SK-N-SH (cell line): Measurements from ENCODE around the gene GNA15. TPM values are rescaled to one million over a fixed set of nuclear protein-coding genes. Genes with fewer than 3 reads are reported as not detected.

ENCODE experiments used
- CTCF ChIA-PET: fragments of 300-600, 350-600 bp; formaldehyde crosslinking; extraction: SDS; loops from one replicate; lab custom pipeline; 2021; lab: Yijun Ruan, JAX
- POLR2A ChIA-PET: fragments of 350-600 bp; sonication (Branson Sonifier 250); formaldehyde crosslinking; extraction: SDS; loops from one replicate; lab custom pipeline; 2020; ENCODE audit warnings: antibody characterized with exemption, inconsistent platforms; lab: Yijun Ruan, JAX
- DNase-seq: peaks from one replicate; pipeline ENCODE4 v3.0.0; 2012
- H2AFZ ChIP-seq: fragments of 200-600 bp; sonication (generic); 2 replicates; pipeline ENCODE4 v1.8.1; 2016; ENCODE audit warnings: antibody characterized with exemption, mild to moderate bottlenecking, low read depth
- H3F3A ChIP-seq: fragments of 200-600 bp; sonication (generic); replicated peaks from 2 replicates; pipeline ENCODE3; 2016; ENCODE audit warnings: antibody characterized with exemption, mild to moderate bottlenecking; ENCODE audit not compliant: insufficient read depth
- H3K27ac ChIP-seq, 2 experiments: fragments of 200-500 bp in 1 of 2; fragments of 200-600 bp in 1 of 2; sonication (Bioruptor generic) in 1 of 2; sonication (generic), shearing (Covaris generic) in 1 of 2; 2 replicates each; pipeline versions ENCODE4 v1.5.1 to v1.6.1; 2014 to 2016; ENCODE audit warnings: low read depth in 2 of 2, inconsistent platforms in 1 of 2, low read length in 1 of 2, mild to moderate bottlenecking in 1 of 2, mixed read lengths in 1 of 2
- H3K27me3 ChIP-seq: fragments of 200-600 bp; sonication (generic), shearing (Covaris generic); 2 replicates; pipeline ENCODE4 v1.6.1; 2016; ENCODE audit warnings: mixed run types; ENCODE audit not compliant: insufficient read depth
- H3K36me3 ChIP-seq, 2 experiments: fragments of 200-500 bp in 1 of 2; fragments of 200-600 bp in 1 of 2; sonication (Bioruptor generic) in 1 of 2; sonication (generic) in 1 of 2; replicated peaks in 1 of 2; 2 replicates each; pipeline versions ENCODE3 to v1.5.1; 2014 to 2016; ENCODE audit warnings: low read length in 1 of 2, mild to moderate bottlenecking in 1 of 2; ENCODE audit not compliant: insufficient read depth in 2 of 2, control insufficient read depth in 1 of 2
- H3K4me1 ChIP-seq, 2 experiments: fragments of 200-500 bp in 1 of 2; fragments of 200-600 bp in 1 of 2; sonication (Bioruptor generic) in 1 of 2; sonication (generic), shearing (Covaris generic) in 1 of 2; 2 replicates each; pipeline versions ENCODE4 v1.5.1 to v1.6.1; 2014 to 2016; ENCODE audit warnings: low read depth in 1 of 2, low read length in 1 of 2, mixed run types in 1 of 2; ENCODE audit not compliant: insufficient read depth in 2 of 2, control insufficient read depth in 1 of 2
- H3K4me2 ChIP-seq: fragments of 200-600 bp; sonication (generic), shearing (Covaris generic); 2 replicates; pipeline ENCODE4 v1.6.1; 2017; ENCODE audit warnings: mixed run types
- H3K4me3 ChIP-seq, 2 experiments: fragments of 200-500 bp in 1 of 2; fragments of 200-600 bp in 1 of 2; sonication (Bioruptor generic) in 1 of 2; sonication (generic), shearing (Covaris generic) in 1 of 2; 2 replicates each; pipeline versions ENCODE4 v1.5.1 to v1.8.1; 2014 to 2016; ENCODE audit warnings: low read depth in 2 of 2, inconsistent platforms in 1 of 2, low read length in 1 of 2, mild to moderate bottlenecking in 1 of 2, mixed read lengths in 1 of 2, moderate library complexity in 1 of 2
- H3K79me2 ChIP-seq: fragments of 200-600 bp; sonication (generic); 2 replicates; pipeline ENCODE4 v1.8.1; 2017; ENCODE audit warnings: mild to moderate bottlenecking; ENCODE audit not compliant: insufficient read depth
- H3K9ac ChIP-seq: fragments of 200-600 bp; sonication (generic); 2 replicates; pipeline ENCODE4 v1.6.1; 2017; ENCODE audit warnings: mixed run types
- H3K9me2 ChIP-seq: fragments of 200-600 bp; sonication (generic); 2 replicates; pipeline ENCODE4 v1.6.1; 2017; ENCODE audit warnings: mixed run types
- H3K9me3 ChIP-seq: fragments of 200-600 bp; sonication (generic); 2 replicates; pipeline ENCODE4 v1.6.1; 2017; ENCODE audit warnings: mixed run types, mild to moderate bottlenecking, moderate library complexity
- H4K20me1 ChIP-seq: fragments of 200-600 bp; sonication (generic); 2 replicates; pipeline ENCODE4 v1.6.1; 2017; ENCODE audit warnings: mild to moderate bottlenecking, mixed run types; ENCODE audit not compliant: insufficient read depth
- CHD2 ChIP-seq: fragments of 150-350 bp; IDR thresholded peaks from 2 replicates; pipeline ENCODE4 v1.6.1; 2018; ENCODE audit warnings: low read length; ENCODE audit not compliant: partially characterized antibody
- EP300 ChIP-seq, 2 experiments: IDR thresholded peaks; 2 replicates each; pipeline versions ENCODE4 v1.4.0 to v1.6.1; 2012; ENCODE audit warnings: borderline replicate concordance in 1 of 2, low read depth in 1 of 2, low read length in 1 of 2
- FOXM1 ChIP-seq: IDR thresholded peaks from 2 replicates; pipeline ENCODE4 v1.4.0; 2012; ENCODE audit warnings: low read depth, mild to moderate bottlenecking
- GABPA ChIP-seq: IDR thresholded peaks from 2 replicates; pipeline ENCODE4 v1.4.0; 2012; ENCODE audit warnings: low read depth, mild to moderate bottlenecking
- GATA2 ChIP-seq: sonication (generic); formaldehyde crosslinking; IDR thresholded peaks from 2 replicates; pipeline ENCODE4 v1.5.0; 2020; ENCODE audit warnings: mild to moderate bottlenecking, missing genetic modification reagents
- JUND ChIP-seq: IDR thresholded peaks from 2 replicates; pipeline ENCODE4 v1.4.0; 2012
- NFIC ChIP-seq: IDR thresholded peaks from 2 replicates; pipeline ENCODE4 v1.4.0; 2012; ENCODE audit warnings: borderline replicate concordance
- NRF1 ChIP-seq: IDR thresholded peaks from 2 replicates; pipeline ENCODE4 v1.6.1; 2012; ENCODE audit warnings: low read depth, mild to moderate bottlenecking, low read length
- POLR2AphosphoS5 ChIP-seq: IDR thresholded peaks from 2 replicates; pipeline ENCODE4 v1.6.1; 2012; ENCODE audit warnings: low read depth, low read length
- RFX5 ChIP-seq: IDR thresholded peaks from 2 replicates; pipeline ENCODE4 v1.6.1; 2012; ENCODE audit warnings: mild to moderate bottlenecking, improper control_type of control experiment, low read length
- SIN3A ChIP-seq: IDR thresholded peaks from 2 replicates; pipeline ENCODE4 v1.6.1; 2012; ENCODE audit warnings: low read depth, mild to moderate bottlenecking, low read length, moderate library complexity, borderline replicate concordance
- TAF1 ChIP-seq: IDR thresholded peaks from 2 replicates; pipeline ENCODE4 v1.6.1; 2012; ENCODE audit warnings: low read depth, mild to moderate bottlenecking, low read length, moderate library complexity, borderline replicate concordance
- TCF12 ChIP-seq: IDR thresholded peaks from 2 replicates; pipeline ENCODE4 v1.4.0; 2012
- TEAD4 ChIP-seq: IDR thresholded peaks from 2 replicates; pipeline ENCODE4 v1.4.0; 2012; ENCODE audit warnings: mild to moderate bottlenecking, borderline replicate concordance; ENCODE audit not compliant: insufficient read depth
- YY1 ChIP-seq: IDR thresholded peaks from 2 replicates; pipeline ENCODE4 v1.4.0; 2012; ENCODE audit warnings: low read depth, mild to moderate bottlenecking
- WGBS: methylation state at CpG from one replicate; pipeline ENCODE4 v1.1.6; 2017; ENCODE audit warnings: low lambda C conversion rate; 5-methylcytosine and 5-hydroxymethylcytosine counted together
- polyA plus RNA-seq, 3 experiments: library from polyadenylated mRNA; depleted of rRNA; stranded (reverse); fragments of >200 nt; gene quantifications; 2 replicates each; pipeline ENCODE4 v1.2.3, GENCODE V29; 2012
- TF ChIP-seq, protein P1 (sequence below): IDR thresholded peaks from 2 replicates; pipeline ENCODE4 v1.4.0; 2012; ENCODE audit warnings: low read depth, borderline replicate concordance
- TF ChIP-seq, protein P2 (sequence below): IDR thresholded peaks from 2 replicates; pipeline ENCODE4 v1.4.0; 2012; ENCODE audit warnings: low read depth
- TF ChIP-seq, protein P3 (sequence below): IDR thresholded peaks from 2 replicates; pipeline ENCODE4; 2012
- TF ChIP-seq, protein P4 (sequence below): IDR thresholded peaks from 2 replicates; pipeline ENCODE4 v1.4.0; 2012; ENCODE audit warnings: low read depth, borderline replicate concordance
- TF ChIP-seq, protein P5 (sequence below): fragments of 150-350 bp; IDR thresholded peaks from 2 replicates; pipeline ENCODE4 v1.6.1; 2016; ENCODE audit warnings: mild to moderate bottlenecking, low read depth, low read length

The GNA15 gene
- polyA plus RNA-seq, 1 of the 3 experiments (the other 2 are of a cell fraction) = 0.05 TPM

DNA sequence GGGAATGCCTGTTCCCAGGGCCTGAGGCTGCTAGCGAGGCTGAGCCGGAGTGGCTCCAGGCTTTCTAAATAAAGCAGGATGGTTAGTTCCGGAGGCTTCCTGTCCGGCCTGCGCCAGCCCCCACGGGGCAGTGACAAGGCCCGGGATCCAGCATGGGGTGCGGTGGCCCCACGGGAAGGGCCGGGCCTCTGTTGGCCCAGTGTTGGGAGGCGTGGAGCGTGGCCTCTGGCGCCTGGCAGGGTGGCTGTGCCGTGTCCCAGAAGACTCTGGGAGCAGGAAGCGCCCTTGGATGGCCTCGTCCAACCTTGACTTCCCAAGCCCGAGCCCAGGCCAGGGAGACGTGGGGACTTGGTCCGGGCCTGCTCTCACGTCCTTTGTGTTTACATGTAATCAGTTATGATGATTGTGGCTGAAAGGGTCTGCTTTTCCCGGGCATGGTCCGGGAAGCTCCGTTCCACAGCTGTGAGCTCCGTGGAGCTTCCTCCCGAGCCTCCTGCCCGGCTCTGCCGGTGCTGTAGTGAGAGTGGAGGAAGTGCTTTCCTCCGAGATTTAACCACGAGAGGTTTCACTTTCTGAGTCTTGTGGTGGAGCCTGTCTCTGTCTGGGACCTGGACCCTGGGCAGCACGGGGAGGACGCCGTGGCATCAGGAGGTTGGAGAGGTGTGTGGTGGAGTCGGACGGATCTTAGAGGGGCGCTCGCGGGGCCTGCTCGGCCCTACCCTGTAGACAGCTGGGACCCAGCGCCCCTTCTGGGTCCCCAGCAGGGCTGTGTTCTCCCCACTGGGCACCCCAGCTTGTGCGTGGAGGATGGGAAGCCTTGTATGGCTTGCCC is 37.1 kb upstream of the GNA15 start:
- Histone ChIP-seq H3K4me2 (no peak overlapping the region), H3K9me3 (no peaks in the 10 kb centered on the region), H3K9ac (no peak overlapping the region), H3F3A (no peaks in the 10 kb centered on the region), H3K27me3 (no peaks in the 10 kb centered on the region), H3K4me1 (peaks cover 0 to 28% of the 10 kb centered on the region in 2 experiments; a peak in 1 of 4 replicates), H4K20me1 (peaks cover 89% of the 10 kb centered on the region), H2AFZ (no peak overlapping the region), H3K36me3 (no peaks in the 10 kb centered on the region), H3K79me2 (peaks cover 91% of the 10 kb centered on the region), H3K9me2 (no peaks in the 10 kb centered on the region), H3K4me3 (no peak overlapping the region), H3K27ac (no peak overlapping the region; a peak in 1 of 4 replicates)
- 94% methylated on average over 22 of the region's 40 CpGs for WGBS
- no peak for TF ChIP-seq CHD2
- TF ChIP-seq POLR2AphosphoS5 = no peak
- TF ChIP-seq YY1 = no peak
- no peak for TF ChIP-seq EP300 (IDR thresholded peaks at IDR 0.05; ENCODE audit: borderline replicate concordance in 1 of 2, low read depth in 1 of 2, low read length in 1 of 2)
- no peak for TF ChIP-seq TEAD4
- TF ChIP-seq GATA2 = no peak
- TF ChIP-seq NRF1 = no peak
- TF ChIP-seq RFX5 = no peak
- no peak for TF ChIP-seq NFIC
- no peak for TF ChIP-seq TCF12
- TF ChIP-seq FOXM1 = no peak
- TF ChIP-seq, protein P1, sequence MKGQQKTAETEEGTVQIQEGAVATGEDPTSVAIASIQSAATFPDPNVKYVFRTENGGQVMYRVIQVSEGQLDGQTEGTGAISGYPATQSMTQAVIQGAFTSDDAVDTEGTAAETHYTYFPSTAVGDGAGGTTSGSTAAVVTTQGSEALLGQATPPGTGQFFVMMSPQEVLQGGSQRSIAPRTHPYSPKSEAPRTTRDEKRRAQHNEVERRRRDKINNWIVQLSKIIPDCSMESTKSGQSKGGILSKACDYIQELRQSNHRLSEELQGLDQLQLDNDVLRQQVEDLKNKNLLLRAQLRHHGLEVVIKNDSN = no peak
- TF ChIP-seq, protein P2, sequence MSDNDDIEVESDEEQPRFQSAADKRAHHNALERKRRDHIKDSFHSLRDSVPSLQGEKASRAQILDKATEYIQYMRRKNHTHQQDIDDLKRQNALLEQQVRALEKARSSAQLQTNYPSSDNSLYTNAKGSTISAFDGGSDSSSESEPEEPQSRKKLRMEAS = no peak
- no peak for TF ChIP-seq SIN3A
- POLR2A ChIA-PET = no interaction called here
- CTCF ChIA-PET = interaction anchor here (0.7 to 5.5 kb wide), 4 partner anchors 10 to 148 kb away, joined by 3 to 28 read pairs (median 8); no protein-coding TSS in a partner anchor
- DNase-seq = no peak

DNA sequence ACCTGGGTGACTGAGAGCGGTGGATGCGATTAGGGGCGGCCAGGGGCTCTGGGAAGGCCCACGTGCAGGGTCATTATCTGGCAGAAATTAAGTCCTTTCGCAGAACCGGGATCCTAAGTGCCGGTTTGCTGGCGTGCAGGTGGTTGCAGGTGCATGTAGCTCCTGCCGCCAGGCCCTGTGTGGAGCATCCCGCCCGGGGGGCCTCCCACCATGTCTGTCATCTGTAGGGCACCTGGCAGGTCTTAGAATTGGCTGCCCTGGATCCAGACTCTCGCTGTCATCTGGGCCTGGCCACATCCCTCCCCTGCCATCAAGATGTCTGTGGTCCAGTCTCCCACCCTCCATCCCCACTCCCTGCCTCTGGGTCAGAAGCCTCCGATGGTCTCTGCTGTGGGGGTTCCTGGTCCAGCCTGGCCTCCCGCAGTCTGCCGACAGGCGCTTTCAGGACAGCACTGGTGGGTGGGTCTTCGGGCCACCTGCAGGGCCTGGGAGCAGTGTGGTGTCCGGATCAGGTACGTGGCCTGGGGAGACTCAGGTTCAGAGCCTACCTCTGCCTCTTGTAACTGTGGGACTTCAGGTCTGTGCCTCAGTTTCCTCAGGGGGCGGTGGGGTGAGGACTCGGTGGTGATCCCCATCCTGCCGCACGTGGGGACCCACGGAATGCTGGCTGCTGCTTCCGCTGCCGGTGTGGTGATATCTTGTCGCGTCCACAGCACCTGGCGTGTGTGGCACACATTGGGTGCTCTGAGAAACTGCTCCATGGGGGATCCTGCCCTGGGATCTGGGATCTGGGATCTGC is 36.3 kb upstream of the GNA15 start:
- TF ChIP-seq SIN3A = no peak
- TF ChIP-seq, protein P3, sequence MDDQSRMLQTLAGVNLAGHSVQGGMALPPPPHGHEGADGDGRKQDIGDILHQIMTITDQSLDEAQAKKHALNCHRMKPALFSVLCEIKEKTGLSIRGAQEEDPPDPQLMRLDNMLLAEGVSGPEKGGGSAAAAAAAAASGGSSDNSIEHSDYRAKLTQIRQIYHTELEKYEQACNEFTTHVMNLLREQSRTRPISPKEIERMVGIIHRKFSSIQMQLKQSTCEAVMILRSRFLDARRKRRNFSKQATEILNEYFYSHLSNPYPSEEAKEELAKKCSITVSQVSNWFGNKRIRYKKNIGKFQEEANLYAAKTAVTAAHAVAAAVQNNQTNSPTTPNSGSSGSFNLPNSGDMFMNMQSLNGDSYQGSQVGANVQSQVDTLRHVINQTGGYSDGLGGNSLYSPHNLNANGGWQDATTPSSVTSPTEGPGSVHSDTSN = no peak
- no peak for TF ChIP-seq JUND
- no peak for TF ChIP-seq EP300 (IDR thresholded peaks at IDR 0.05; ENCODE audit: borderline replicate concordance in 1 of 2, low read depth in 1 of 2, low read length in 1 of 2)
- TF ChIP-seq GABPA = no peak
- TF ChIP-seq YY1 = no peak
- no peak for TF ChIP-seq POLR2AphosphoS5
- no peak for TF ChIP-seq TAF1
- TF ChIP-seq, protein P4, sequence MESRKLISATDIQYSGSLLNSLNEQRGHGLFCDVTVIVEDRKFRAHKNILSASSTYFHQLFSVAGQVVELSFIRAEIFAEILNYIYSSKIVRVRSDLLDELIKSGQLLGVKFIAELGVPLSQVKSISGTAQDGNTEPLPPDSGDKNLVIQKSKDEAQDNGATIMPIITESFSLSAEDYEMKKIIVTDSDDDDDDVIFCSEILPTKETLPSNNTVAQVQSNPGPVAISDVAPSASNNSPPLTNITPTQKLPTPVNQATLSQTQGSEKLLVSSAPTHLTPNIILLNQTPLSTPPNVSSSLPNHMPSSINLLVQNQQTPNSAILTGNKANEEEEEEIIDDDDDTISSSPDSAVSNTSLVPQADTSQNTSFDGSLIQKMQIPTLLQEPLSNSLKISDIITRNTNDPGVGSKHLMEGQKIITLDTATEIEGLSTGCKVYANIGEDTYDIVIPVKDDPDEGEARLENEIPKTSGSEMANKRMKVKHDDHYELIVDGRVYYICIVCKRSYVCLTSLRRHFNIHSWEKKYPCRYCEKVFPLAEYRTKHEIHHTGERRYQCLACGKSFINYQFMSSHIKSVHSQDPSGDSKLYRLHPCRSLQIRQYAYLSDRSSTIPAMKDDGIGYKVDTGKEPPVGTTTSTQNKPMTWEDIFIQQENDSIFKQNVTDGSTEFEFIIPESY = no peak
- TF ChIP-seq CHD2 = no peak
- no peak for TF ChIP-seq NFIC
- TF ChIP-seq NRF1 = no peak
- TF ChIP-seq, protein P2 = no peak
- TF ChIP-seq, protein P5, sequence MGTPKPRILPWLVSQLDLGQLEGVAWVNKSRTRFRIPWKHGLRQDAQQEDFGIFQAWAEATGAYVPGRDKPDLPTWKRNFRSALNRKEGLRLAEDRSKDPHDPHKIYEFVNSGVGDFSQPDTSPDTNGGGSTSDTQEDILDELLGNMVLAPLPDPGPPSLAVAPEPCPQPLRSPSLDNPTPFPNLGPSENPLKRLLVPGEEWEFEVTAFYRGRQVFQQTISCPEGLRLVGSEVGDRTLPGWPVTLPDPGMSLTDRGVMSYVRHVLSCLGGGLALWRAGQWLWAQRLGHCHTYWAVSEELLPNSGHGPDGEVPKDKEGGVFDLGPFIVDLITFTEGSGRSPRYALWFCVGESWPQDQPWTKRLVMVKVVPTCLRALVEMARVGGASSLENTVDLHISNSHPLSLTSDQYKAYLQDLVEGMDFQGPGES = no peak
- Histone ChIP-seq H3K27ac (no peak overlapping the region), H4K20me1 (peaks cover 97% of the 10 kb centered on the region)

More for the DNA sequence above, 36.3 kb upstream of the GNA15 start:
- H3K4me3 ChIP-seq = no peak overlapping the region
- CTCF ChIA-PET = interaction anchor here (0.7 to 12.3 kb wide), 6 partner anchors 9 to 149 kb away, joined by 3 to 154 read pairs (median 12); no protein-coding TSS in a partner anchor
- WGBS = 83% methylated on average over 4 of the region's 29 CpGs
- no peak overlapping the region for H3K9ac ChIP-seq
- no peaks in the 10 kb centered on the region for H3F3A ChIP-seq
- H3K4me2 ChIP-seq = no peak overlapping the region
- no peaks in the 10 kb centered on the region for H3K9me3 ChIP-seq
- no peak for DNase-seq
- no peaks in the 10 kb centered on the region for H3K36me3 ChIP-seq
- H2AFZ ChIP-seq = no peak overlapping the region
- H3K27me3 ChIP-seq = no peaks in the 10 kb centered on the region
- H3K79me2 ChIP-seq = peaks cover 98% of the 10 kb centered on the region
- POLR2A ChIA-PET = no interaction called here
- H3K9me2 ChIP-seq = no peaks in the 10 kb centered on the region
- H3K4me1 ChIP-seq = peaks cover 0 to 28% of the 10 kb centered on the region in 2 experiments; a peak in 1 of 4 replicates
